ENCODE measurements around the gene IGFBP7. TPM values are rescaled to one million over a fixed set of nuclear protein-coding genes. Genes with fewer than 3 reads are reported as not detected.

The IGFBP7 gene
- total and polyA plus RNA-seq, 4 donors: 60.5 to 216 (median 205) TPM

DNA sequence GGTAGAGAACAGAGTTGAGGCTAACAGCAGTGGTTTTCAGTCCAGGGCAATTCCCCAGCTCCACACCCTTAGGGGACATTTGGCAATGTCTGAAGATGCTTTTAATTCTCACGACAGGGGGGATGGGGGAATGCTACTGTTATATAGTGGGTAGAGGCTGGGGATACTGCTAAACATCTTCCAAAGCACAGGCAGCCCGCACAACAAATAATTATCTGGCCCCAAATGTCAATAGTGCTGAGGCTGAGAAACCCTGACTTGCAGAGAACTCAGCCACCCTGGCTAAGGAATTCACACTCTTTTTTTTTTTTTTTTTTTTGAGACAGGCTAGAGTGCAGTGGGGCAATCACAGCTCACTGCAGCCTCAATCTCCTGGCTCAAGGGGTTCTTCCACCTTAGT, 70.8 kb downstream of the IGFBP7 start:
- WGBS: 48% methylated on average over 2 of the region's 2 CpGs
- no peak overlapping the region for H3K9ac ChIP-seq (ENCODE audit: low read depth in 1 of 2, low read length in 2 of 2)
- no peak for TF ChIP-seq HNF4A (conservative IDR thresholded peaks at IDR 0.05)
- no peak for TF ChIP-seq TAF1 (conservative IDR thresholded peaks at IDR 0.05)
- no peak for TF ChIP-seq EGR1 (IDR thresholded peaks at IDR 0.05; ENCODE audit: low read depth in 2 of 2)
- H3K4me3 ChIP-seq (ENCODE audit: low read depth in 1 of 3, low read length in 3 of 3): no peak overlapping the region
- no peak for DNase-seq (ENCODE audit: low spot score)
- no peaks in the 10 kb centered on the region for H3K36me3 ChIP-seq (ENCODE audit: control insufficient read depth in 4 of 4, insufficient read depth in 3 of 4, low read depth in 1 of 4, low read length in 3 of 4)
- H3K4me1 ChIP-seq (ENCODE audit: control insufficient read depth in 4 of 4, insufficient read depth in 4 of 4, low read length in 3 of 4): no peaks in the 10 kb centered on the region
- H3K27ac ChIP-seq (ENCODE audit: low read depth in 1 of 2, low read length in 2 of 2): no peak overlapping the region
- no peaks in the 10 kb centered on the region for H3K27me3 ChIP-seq (ENCODE audit: control insufficient read depth in 4 of 4, insufficient read depth in 4 of 4, low read length in 3 of 4)
- H3K9me3 ChIP-seq (ENCODE audit: control insufficient read depth in 4 of 4, low read length in 3 of 4): no peaks in the 10 kb centered on the region

DNA sequence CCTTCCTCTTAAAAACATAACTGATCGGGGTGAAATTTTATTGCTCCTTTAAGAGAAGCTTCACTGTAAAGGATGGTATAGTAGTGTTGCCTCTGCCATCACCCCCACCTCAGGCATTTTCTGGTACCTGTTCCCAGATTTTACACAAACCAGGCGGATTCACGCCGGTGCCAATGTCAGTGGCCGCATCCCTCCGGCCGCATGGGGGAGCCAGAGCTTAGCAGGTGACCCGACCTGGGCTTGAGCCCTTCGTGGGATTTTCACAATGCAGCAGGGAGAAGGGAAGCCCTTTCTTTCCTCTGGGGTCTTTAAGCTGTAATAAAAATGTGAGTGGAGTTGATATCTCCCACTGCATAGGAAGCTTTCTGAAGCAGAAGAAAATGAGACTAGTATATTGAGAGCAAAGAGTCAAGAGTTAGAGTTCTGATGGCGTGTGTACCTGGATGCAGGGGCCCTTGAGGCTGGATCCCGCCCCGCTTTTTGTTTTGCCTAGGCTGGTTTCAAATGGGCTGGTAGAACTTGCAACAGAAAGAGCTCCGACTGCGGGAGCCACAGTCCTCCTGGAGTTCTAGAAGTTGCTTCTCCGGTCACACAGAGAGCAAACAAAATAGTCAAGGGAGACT, 72.1 kb downstream of the IGFBP7 start:
- H3K27me3 ChIP-seq (ENCODE audit: control insufficient read depth in 4 of 4, insufficient read depth in 4 of 4, low read length in 3 of 4): no peaks in the 10 kb centered on the region
- no peaks in the 10 kb centered on the region for H3K9me3 ChIP-seq (ENCODE audit: control insufficient read depth in 4 of 4, low read length in 3 of 4)
- H3K36me3 ChIP-seq (ENCODE audit: control insufficient read depth in 4 of 4, insufficient read depth in 3 of 4, low read depth in 1 of 4, low read length in 3 of 4): no peaks in the 10 kb centered on the region
- H3K4me3 ChIP-seq (ENCODE audit: low read depth in 1 of 3, low read length in 3 of 3): no peak overlapping the region
- H3K27ac ChIP-seq (ENCODE audit: low read depth in 1 of 2, low read length in 2 of 2): no peak overlapping the region
- DNase-seq (ENCODE audit: low spot score): peak; percentile 71
- no peak for TF ChIP-seq FOXA1 (IDR thresholded peaks at IDR 0.05)
- peak; percentile 76 to 81 for TF ChIP-seq RAD21 (IDR thresholded peaks at IDR 0.05)
- TF ChIP-seq, protein P1, sequence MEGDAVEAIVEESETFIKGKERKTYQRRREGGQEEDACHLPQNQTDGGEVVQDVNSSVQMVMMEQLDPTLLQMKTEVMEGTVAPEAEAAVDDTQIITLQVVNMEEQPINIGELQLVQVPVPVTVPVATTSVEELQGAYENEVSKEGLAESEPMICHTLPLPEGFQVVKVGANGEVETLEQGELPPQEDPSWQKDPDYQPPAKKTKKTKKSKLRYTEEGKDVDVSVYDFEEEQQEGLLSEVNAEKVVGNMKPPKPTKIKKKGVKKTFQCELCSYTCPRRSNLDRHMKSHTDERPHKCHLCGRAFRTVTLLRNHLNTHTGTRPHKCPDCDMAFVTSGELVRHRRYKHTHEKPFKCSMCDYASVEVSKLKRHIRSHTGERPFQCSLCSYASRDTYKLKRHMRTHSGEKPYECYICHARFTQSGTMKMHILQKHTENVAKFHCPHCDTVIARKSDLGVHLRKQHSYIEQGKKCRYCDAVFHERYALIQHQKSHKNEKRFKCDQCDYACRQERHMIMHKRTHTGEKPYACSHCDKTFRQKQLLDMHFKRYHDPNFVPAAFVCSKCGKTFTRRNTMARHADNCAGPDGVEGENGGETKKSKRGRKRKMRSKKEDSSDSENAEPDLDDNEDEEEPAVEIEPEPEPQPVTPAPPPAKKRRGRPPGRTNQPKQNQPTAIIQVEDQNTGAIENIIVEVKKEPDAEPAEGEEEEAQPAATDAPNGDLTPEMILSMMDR (IDR thresholded peaks at IDR 0.05; ENCODE audit: low read depth, low read length, missing input control): peak; percentile 52
- H3K4me1 ChIP-seq (ENCODE audit: control insufficient read depth in 4 of 4, insufficient read depth in 4 of 4, low read length in 3 of 4): no peaks in the 10 kb centered on the region
- H3K9ac ChIP-seq (ENCODE audit: low read depth in 1 of 2, low read length in 2 of 2): no peak overlapping the region
- 30% methylated on average over 15 of the region's 15 CpGs for WGBS

DNA sequence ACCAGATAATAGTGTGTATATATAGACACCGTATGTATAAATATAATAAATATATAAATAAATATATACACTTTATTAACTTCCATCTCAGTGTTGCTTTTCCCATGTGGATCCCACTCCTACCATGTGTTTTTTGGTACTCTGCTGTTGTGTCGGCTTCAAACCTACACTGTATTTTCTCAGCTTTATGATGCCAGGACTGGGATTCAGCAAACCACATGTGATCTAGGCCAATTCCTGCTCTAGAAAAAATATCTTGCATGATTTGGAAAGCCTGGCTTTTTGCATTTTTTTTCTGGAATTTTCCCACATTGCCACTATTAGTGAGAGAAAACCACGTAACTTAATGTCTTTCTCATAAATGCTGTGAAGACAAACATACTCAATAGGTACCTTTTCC, 75.7 kb downstream of the IGFBP7 start:
- Histone ChIP-seq H3K9ac (ENCODE audit: low read depth in 1 of 2, low read length in 2 of 2) (no peak overlapping the region), H3K27me3 (ENCODE audit: control insufficient read depth in 4 of 4, insufficient read depth in 4 of 4, low read length in 3 of 4) (no peaks in the 10 kb centered on the region), H3K4me1 (ENCODE audit: control insufficient read depth in 4 of 4, insufficient read depth in 4 of 4, low read length in 3 of 4) (no peaks in the 10 kb centered on the region), H3K9me3 (ENCODE audit: control insufficient read depth in 4 of 4, low read length in 3 of 4) (no peaks in the 10 kb centered on the region), H3K36me3 (ENCODE audit: control insufficient read depth in 4 of 4, insufficient read depth in 3 of 4, low read depth in 1 of 4, low read length in 3 of 4) (peaks cover 5 to 26% (median 21%) of the 10 kb centered on the region in 4 donors), H3K27ac (ENCODE audit: low read depth in 1 of 2, low read length in 2 of 2) (no peak overlapping the region), H3K4me3 (ENCODE audit: low read depth in 1 of 3, low read length in 3 of 3) (no peak overlapping the region)
- WGBS: 89% methylated on average over 3 of the region's 3 CpGs
- DNase-seq (ENCODE audit: low spot score): no peak
- TF ChIP-seq RXRA (IDR thresholded peaks at IDR 0.05) (no peak), NR2F2 (IDR thresholded peaks at IDR 0.05) (no peak), JUND (IDR thresholded peaks at IDR 0.05) (no peak), EGR1 (IDR thresholded peaks at IDR 0.05; ENCODE audit: low read depth in 2 of 2) (no peak), HNF4A (conservative IDR thresholded peaks at IDR 0.05) (no peak), FOXA2 (IDR thresholded peaks at IDR 0.05) (no peak)
- TF ChIP-seq, protein P2, sequence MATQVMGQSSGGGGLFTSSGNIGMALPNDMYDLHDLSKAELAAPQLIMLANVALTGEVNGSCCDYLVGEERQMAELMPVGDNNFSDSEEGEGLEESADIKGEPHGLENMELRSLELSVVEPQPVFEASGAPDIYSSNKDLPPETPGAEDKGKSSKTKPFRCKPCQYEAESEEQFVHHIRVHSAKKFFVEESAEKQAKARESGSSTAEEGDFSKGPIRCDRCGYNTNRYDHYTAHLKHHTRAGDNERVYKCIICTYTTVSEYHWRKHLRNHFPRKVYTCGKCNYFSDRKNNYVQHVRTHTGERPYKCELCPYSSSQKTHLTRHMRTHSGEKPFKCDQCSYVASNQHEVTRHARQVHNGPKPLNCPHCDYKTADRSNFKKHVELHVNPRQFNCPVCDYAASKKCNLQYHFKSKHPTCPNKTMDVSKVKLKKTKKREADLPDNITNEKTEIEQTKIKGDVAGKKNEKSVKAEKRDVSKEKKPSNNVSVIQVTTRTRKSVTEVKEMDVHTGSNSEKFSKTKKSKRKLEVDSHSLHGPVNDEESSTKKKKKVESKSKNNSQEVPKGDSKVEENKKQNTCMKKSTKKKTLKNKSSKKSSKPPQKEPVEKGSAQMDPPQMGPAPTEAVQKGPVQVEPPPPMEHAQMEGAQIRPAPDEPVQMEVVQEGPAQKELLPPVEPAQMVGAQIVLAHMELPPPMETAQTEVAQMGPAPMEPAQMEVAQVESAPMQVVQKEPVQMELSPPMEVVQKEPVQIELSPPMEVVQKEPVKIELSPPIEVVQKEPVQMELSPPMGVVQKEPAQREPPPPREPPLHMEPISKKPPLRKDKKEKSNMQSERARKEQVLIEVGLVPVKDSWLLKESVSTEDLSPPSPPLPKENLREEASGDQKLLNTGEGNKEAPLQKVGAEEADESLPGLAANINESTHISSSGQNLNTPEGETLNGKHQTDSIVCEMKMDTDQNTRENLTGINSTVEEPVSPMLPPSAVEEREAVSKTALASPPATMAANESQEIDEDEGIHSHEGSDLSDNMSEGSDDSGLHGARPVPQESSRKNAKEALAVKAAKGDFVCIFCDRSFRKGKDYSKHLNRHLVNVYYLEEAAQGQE (IDR thresholded peaks at IDR 0.05): no peak
- TF ChIP-seq, protein P3, sequence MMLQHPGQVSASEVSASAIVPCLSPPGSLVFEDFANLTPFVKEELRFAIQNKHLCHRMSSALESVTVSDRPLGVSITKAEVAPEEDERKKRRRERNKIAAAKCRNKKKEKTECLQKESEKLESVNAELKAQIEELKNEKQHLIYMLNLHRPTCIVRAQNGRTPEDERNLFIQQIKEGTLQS (IDR thresholded peaks at IDR 0.05): no peak

Data from liver (tissue), 9 donors.